A549 (cell line): ENCODE measurements around the gene FLVCR2.

ENCODE experiments used
- CHD2 ChIP-seq: fragments of 150-350 bp; IDR thresholded peaks from 2 replicates; pipeline ENCODE4 v1.6.1; 2014; ENCODE audit warnings: low read length; ENCODE audit not compliant: partially characterized antibody
- EP300 ChIP-seq, 2 experiments: fragments of >200 bp; sonication (Bioruptor Twin); formaldehyde crosslinking; IDR thresholded peaks; 2 replicates in 1 of 2; 3 replicates in 1 of 2; pipeline ENCODE4 v1.6.1; 2016 to 2017
- JUN ChIP-seq, 2 experiments: fragments of >200 bp; sonication (Bioruptor Twin); formaldehyde crosslinking; IDR thresholded peaks; 2 replicates in 1 of 2; 3 replicates in 1 of 2; pipeline ENCODE4 v1.6.1; 2016 to 2017
- POLR2A ChIP-seq: IDR thresholded peaks from 2 replicates; pipeline ENCODE4 v1.6.1; 2012; ENCODE audit warnings: mild to moderate bottlenecking, low read length
- RNF2 ChIP-seq: fragments of 200-600 bp; sonication (generic); IDR thresholded peaks from 2 replicates; pipeline ENCODE4 v1.6.1; 2016; ENCODE audit warnings: low read depth, mild to moderate bottlenecking, antibody characterized with exemption, moderate library complexity, borderline replicate concordance
- SREBF2 ChIP-seq: fragments of 450-650 bp; IDR thresholded peaks from 2 replicates; pipeline ENCODE4 v1.6.1; 2014; ENCODE audit warnings: mild to moderate bottlenecking, moderate library complexity
- TF ChIP-seq, protein P1 (sequence below): fragments of >200 bp; sonication (Bioruptor Twin); formaldehyde crosslinking; IDR thresholded peaks from 3 replicates; pipeline ENCODE4 v1.5.1; 2016
- TF ChIP-seq, protein P2 (sequence below): fragments of 200-600 bp; sonication (generic); IDR thresholded peaks from 2 replicates; pipeline ENCODE4 v1.6.1; 2016; ENCODE audit warnings: antibody characterized with exemption, mild to moderate bottlenecking, moderate library complexity

DNA sequence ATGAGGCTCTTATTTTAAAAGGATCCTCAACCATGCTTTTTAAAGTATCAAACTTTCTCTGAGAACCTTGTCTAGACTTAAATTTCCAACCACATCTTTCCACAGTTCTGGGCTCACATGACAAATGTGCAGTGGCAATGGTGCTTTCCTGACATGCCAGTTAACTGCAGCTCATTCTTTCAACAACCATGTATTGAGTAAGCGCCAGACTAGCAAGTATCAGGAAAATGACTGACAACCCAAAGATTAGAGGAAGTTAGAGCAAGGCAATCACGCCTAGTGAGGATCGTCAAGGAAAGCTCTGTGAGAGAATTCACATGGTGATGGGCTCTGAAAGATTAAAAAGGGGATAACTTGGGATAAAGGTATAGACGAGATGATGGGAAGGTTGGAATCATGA lies 35.8 kb downstream of the FLVCR2 start:
- TF ChIP-seq, protein P1, sequence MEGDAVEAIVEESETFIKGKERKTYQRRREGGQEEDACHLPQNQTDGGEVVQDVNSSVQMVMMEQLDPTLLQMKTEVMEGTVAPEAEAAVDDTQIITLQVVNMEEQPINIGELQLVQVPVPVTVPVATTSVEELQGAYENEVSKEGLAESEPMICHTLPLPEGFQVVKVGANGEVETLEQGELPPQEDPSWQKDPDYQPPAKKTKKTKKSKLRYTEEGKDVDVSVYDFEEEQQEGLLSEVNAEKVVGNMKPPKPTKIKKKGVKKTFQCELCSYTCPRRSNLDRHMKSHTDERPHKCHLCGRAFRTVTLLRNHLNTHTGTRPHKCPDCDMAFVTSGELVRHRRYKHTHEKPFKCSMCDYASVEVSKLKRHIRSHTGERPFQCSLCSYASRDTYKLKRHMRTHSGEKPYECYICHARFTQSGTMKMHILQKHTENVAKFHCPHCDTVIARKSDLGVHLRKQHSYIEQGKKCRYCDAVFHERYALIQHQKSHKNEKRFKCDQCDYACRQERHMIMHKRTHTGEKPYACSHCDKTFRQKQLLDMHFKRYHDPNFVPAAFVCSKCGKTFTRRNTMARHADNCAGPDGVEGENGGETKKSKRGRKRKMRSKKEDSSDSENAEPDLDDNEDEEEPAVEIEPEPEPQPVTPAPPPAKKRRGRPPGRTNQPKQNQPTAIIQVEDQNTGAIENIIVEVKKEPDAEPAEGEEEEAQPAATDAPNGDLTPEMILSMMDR: no peak
- TF ChIP-seq, protein P2, sequence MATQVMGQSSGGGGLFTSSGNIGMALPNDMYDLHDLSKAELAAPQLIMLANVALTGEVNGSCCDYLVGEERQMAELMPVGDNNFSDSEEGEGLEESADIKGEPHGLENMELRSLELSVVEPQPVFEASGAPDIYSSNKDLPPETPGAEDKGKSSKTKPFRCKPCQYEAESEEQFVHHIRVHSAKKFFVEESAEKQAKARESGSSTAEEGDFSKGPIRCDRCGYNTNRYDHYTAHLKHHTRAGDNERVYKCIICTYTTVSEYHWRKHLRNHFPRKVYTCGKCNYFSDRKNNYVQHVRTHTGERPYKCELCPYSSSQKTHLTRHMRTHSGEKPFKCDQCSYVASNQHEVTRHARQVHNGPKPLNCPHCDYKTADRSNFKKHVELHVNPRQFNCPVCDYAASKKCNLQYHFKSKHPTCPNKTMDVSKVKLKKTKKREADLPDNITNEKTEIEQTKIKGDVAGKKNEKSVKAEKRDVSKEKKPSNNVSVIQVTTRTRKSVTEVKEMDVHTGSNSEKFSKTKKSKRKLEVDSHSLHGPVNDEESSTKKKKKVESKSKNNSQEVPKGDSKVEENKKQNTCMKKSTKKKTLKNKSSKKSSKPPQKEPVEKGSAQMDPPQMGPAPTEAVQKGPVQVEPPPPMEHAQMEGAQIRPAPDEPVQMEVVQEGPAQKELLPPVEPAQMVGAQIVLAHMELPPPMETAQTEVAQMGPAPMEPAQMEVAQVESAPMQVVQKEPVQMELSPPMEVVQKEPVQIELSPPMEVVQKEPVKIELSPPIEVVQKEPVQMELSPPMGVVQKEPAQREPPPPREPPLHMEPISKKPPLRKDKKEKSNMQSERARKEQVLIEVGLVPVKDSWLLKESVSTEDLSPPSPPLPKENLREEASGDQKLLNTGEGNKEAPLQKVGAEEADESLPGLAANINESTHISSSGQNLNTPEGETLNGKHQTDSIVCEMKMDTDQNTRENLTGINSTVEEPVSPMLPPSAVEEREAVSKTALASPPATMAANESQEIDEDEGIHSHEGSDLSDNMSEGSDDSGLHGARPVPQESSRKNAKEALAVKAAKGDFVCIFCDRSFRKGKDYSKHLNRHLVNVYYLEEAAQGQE: no peak
- no peak for TF ChIP-seq SREBF2
- TF ChIP-seq POLR2A: no peak
- no peak for TF ChIP-seq JUN (IDR thresholded peaks at IDR 0.05)
- no peak for TF ChIP-seq EP300 (IDR thresholded peaks at IDR 0.05)
- no peak for TF ChIP-seq RNF2
- no peak for TF ChIP-seq CHD2
